GM19467 (cell line): ENCODE measurements around the gene CYB5R4.
"Not testable (repeated sequence)": the region's sequence is repeated elsewhere in the genome, so short reads cannot be mapped to it uniquely, and the experiment has no call there.

Experiments
- ATAC-seq: cut with Tn5 transposase; IDR thresholded peaks from one replicate; pipeline ENCODE4 v1.9.1; 2021; ENCODE audit warnings: mild to moderate bottlenecking, moderate library complexity; ENCODE audit not compliant: unreplicated experiment

Gene CYB5R4

DNA sequence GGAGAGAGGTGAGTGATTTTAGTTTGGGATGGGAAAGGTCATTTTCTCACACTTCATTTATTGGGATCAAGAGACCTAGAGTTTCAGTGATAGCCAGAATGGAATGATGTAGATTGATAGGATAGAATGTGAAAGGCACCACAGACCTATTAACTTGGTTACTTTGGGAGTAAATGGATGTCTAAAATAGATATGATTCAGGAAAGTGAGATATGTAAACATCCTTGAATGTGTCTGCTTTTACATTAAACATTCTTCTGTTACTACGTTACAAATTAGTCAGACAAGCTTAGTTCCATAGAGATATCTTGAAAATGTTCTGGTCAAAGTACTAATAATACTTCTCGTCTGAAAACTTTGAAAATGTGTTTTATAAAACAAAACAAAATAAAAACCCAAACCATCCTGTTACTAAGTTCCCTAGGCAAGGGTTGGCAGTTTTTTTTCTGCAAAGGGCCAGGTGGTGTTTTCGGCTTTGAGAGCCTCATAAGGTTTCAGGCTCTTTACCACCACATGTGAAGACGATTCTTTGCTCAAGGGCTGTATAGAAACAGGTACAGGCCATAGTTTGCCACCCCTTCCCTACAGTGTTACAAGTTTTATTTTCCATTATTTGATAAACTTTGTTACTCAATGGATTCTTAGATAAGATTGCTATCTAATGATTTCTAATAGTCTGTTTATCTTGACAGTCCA lies 3.4 kb downstream of the CYB5R4 start:
- no peak for ATAC-seq

DNA sequence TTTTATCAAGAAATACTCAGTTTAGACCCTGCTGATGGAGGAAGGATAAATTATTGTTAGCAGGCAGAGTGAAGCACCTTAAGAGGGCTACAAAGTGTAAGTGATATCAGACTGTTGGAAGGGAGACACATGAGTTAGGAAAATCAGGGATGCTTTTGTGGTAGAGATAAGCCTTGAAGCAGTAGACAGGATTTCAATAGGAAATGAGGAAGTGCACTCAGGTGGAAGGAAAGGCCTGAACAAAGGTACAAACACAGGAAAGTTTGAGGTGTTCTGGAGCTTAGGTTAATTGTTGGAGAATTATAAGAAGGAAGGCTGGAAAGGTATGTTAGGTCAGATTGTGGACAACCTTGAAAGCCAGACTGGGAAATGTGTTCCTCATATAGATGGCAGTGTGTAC lies 7.6 kb downstream of the CYB5R4 start:
- no peak for ATAC-seq

DNA sequence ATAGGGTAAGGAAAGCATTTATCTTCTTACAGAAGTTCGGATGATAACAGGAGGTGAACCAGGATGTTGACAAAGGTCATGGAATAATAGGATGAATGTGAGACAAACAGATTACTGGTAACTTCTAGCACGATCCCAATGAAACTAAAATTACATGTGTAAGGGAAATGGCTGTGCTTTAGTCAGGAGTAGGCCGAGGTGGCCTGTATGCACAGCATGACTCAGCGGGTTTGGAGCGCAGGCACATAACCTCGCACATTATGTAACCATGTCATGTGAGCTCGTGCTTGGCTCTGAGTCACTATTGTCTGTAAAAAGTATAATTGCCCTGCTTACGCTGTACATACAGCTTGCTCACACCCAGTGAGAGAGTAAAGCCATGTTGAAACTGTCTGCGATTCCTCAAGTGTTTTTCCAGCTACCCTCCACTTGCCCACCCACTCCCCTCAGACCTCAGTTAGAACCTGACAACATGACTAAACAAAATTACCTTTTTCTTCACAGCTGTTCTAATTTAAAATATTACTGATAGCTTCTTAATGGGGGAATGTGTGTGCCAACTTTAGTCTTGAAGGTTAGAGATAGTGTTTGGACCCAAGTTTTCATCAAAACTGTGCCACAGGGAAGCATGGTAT lies 8.2 kb downstream of the CYB5R4 start:
- no peak for ATAC-seq

DNA sequence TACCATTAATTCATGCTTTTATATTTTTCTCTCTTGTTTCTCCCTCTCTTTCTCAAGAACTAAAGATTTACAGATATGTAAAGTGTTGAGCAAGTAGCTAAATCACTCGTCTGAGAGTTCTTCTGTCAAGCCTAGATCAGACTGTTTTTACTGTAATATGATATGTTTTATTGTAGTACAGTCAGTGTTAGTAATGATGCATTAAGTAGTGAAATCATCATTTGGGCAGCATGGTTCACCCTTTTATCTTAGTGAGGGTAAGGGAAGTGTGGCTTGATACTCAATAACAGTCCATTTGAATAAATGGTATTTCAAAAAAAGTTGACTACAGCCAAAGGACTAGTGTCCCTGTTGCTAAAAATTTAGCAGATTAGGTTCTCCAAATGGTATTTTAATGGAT lies 9.2 kb downstream of the CYB5R4 start:
- ATAC-seq, result no peak

DNA sequence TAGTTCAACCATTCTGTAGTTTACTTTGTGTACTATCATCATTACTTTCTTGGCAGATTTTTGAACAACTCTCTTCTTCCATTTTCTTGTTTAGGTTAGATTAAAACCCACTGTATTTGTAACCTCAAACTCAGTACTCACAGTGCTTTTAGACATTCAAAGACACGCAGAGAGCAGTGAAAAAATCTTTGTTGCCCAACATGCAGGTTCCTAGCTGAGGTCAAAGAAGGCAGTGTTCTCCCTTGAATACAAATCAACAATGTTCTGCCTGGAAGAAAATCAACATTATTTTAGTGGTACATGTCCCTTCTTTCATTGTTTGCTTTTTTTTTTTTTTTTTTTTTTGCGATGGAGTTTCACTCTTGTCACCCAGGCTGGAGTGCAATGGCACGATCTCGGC lies 11.2 kb downstream of the CYB5R4 start:
- ATAC-seq, result no peak

DNA sequence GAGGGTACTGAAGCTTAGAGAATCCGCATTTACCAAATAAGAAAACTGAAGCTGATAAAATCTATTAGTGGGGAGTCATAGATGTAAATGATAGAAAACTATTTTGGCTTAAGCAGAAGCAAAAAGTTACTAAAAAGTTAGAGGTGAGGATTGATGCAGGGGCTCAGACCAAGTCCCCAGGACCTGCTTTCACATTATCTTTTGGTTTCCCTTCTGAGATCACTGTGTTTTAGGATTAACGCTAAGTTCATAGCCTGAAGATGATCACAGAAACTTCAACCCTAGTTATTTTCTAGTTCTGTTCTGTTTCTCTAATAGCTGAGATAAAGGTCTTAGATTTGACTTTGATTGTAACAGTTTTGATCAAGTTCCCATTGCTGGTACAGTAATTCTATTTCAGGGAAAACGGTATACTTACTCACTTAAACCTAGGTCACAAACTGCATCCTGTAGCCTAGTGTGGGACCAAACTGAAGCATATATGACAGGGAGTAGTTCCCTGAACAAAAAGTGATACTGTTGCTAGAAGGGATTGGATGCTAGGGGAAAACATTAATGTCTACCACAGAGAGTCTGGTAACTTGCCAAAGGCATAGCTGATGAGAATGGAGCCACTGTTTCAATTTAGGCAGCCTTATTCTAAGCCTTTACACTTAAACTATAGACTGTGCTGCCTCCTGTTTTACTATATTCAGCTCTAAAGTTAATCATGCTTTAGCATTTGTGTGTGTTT lies 13.1 kb downstream of the CYB5R4 start:
- no peak for ATAC-seq

DNA sequence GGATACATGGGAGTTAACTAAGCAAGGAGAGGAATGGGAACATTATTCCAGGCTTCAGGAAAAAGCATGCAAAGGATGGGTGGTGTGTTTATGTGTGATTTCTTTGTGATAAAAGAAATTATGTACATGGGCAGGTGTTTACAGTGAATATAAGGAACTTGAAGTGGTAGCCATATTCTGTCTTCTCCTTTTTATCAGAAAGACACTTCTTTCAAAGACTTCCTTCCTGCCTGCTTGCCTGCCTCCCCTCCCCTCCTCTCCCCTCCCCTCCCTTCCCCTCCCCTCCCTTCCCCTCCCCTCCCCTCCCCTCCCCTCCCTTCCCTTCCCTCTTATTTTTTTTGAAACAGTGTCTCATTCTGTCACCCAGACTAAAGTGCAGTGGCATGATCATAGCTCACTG lies 14.4 kb downstream of the CYB5R4 start:
- ATAC-seq, result no peak

DNA sequence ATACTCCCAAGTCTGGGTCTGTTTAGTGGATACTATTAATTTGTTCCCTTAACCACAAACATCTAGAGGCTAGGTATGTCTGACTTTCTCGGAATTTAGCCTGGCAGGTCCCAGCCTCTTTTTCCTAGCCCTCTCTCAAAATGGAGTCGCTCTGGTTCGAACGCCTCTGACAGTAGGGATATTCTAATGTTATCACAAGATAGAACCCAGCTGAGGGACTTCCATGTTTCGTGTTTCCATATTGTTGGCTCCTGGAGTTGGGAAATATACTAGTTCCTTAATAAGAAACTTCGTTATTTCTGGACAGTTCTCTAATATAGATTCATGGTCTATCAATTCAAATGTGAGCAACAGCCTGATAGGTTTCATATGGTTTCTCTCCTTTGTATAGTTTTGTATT lies 16.4 kb downstream of the CYB5R4 start:
- ATAC-seq, result no peak

DNA sequence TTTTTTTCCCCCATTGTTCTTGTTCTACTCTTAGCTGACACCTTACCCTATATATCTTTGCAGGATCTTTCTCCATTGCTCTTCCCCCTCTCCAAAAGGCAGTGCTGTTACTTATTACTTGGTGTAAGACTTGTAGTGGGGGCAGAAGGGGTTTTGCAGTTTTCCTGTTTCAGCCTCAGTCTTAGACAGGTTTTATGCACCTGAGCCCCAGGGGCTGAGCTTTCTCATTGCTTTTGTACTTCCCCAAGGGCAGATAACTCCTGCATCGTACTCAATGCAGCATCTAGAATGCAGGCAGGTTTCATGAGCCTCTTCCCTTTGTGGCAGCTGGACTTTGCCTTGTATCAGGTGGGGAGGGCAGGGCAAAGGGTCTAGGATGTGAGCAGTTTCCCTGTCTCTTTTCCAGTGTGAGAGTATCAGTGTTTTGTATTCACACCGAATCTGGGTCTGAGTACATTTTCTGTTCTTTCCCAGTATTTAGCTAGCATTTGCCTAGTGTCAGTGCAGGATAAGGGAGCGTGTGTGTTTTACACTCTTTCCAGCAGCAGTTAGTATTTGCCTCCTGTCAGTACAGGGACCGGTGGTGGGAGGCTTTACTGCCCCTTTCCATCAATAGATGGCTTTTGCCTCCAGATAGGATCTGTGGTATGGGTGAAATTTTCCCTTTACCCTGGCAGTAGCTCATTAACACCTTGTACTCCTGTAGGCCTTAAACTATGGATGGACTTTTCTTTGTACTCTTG lies 19.6 kb downstream of the CYB5R4 start:
- no peak for ATAC-seq

DNA sequence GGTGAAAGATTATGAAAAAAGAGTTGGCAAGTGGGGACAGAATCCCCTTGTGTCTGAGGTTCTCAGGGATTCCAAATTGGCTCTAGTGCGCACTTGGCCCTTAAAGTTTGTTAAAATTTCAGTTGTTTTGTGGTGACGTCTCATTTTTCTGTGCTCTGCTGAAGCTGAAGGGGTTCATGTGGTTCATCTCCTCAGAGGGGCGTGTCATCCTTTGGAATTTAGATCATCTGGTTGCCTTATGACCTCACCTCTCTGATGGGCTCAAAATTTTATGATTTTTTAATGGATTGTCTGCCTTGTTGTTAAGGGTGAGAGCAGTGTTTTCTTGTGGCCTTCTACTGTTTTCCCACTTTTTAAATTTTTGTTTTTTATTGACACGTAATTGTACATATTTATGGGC lies 20.3 kb downstream of the CYB5R4 start:
- ATAC-seq, result no peak

DNA sequence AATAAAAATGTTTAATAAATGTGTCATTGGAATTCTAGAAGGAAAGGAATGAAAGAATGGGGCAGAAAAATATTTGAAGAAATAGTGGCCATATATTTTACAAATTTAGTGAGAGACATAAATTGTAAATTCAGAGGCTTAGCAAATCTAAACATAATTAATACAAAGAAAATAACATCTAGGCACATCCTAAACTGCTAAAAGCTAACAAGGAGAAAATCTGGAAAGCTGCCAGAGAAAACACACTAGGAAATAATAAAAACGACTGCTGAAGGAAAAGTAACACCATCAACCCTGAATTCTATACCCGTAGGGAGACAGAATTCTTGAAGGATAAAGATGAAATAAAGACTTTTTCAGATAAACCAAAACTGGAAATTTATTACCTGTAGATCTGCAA lies 23.8 kb downstream of the CYB5R4 start:
- no peak for ATAC-seq

DNA sequence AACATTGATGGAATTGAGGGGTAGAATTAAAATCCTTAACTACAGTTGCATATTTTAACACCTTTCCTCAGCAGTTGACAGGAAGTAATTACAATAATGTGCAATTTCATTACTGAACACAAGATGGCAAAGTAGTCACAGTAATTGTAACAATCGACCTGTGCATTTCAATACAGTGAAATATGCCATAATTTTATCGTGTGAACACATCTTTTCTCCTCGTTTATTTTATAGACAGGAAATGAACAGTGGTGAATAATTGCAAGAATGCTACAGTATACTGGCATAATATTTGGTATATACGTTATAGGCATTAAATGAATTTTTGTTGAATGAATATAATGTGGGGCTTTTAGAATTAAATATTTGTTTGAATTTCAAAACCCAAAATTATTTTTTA lies 25.0 kb downstream of the CYB5R4 start:
- ATAC-seq, result peak; percentile 86

DNA sequence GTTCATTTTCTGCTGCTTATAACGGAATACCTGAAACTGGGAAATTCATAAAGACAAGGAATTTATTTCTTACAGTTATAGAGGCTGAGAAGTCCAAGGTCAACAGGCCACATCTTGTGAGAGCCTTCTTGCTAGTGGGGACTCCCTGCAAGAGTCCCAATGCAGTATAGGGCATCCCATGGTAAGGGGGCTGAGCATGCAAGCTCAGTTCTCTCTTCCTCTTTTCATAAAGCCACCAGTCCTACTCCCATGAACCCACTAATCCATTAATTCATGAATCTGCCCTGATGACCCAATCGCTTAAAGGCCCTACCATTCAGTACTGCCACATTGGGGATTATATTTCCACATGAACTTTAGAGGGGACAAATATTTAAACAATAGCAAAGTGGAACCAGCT lies 26.5 kb downstream of the CYB5R4 start:
- no peak for ATAC-seq

DNA sequence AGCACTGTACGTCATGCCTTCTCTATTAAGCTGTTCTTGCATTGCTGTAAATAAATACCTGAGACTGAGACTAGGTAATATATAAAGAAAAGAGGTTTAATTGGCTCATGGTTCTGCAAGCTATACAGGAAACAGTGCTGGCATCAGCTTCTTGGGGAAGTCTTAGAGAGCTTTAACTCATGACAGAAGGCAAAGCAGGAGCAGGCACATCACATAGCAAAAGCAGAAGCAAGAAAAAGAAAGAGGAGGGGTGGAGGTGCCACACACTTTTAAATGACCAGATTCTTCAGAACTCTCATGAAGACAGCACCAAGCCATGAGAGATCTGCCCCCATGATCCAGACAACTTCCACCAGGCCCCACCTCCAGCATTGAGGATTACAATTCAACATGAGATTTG lies 30.1 kb downstream of the CYB5R4 start:
- ATAC-seq, result no peak

DNA sequence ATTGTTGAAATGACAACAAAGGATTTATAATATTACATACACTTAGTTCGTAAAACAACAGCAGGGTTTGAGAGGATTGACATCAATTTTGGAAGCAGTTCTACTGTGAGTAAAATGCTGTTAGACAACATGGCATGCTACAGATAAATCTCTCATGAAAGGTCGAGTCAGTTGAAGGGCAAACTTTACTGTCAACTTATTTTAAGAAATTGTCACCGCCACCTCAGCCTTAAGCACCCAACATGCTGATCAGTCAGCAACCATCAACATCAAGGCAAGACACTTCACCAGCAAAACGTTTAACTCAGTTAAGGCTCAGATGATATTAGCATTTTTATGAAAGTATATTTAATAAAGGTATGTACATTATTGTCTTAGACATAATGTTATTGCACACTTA lies 31.0 kb downstream of the CYB5R4 start:
- no peak for ATAC-seq

DNA sequence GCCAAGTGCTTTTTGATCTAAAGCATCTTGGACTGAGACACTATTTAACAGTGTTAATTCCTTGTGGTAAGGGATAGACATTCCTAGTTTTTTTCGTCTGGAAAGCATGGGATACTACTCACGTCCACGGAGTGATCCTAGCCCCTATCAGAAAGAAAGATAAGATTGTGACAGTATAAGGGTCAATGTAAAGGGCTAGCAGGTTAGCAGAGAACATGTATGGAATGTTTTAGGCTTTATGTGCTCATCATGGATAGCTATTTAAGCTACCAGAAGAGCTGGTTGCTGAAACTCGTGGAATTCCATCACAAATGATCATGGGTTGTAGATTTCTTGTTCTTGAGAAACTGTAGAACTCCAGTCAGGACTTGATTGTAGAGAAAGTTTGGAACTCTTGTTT lies 32.1 kb downstream of the CYB5R4 start:
- no peak for ATAC-seq

DNA sequence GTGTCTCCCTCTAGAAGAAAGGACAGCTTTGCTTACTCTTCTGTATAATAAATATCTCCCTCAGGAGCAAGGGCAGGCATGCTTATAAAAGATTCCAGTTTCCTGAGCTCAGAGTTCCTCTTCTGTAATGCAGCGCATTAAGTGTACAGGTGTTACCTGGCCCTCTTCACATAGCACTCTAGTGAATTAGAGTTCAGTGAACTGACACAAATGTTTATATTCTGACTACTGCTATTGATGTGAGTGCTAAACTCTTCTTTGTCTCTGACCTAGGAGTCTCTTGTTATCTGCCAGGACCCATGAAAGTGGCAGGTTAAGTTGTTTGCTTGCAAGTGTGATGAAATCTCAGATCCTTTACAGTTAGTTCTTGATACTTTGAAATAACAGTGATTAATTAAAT lies 33.5 kb downstream of the CYB5R4 start:
- no peak for ATAC-seq

DNA sequence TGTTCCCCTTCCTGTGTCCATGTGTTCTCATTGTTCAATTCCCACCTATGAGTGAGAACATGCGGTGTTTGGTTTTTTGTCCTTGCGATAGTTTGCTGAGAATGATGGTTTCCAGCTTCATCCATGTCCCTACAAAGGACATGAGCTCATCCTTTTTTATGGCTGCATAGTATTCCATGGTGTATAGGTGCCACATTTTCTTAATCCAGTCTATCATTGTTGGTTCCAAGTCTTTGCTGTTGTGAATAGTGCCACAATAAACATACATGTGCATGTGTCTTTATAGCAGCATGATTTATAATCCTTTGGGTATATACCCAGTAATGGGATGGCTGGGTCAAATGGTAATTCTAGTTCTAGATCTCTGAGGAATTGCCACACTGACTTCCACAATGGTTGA lies 37.6 kb downstream of the CYB5R4 start:
- not testable (repeated sequence) for ATAC-seq

DNA sequence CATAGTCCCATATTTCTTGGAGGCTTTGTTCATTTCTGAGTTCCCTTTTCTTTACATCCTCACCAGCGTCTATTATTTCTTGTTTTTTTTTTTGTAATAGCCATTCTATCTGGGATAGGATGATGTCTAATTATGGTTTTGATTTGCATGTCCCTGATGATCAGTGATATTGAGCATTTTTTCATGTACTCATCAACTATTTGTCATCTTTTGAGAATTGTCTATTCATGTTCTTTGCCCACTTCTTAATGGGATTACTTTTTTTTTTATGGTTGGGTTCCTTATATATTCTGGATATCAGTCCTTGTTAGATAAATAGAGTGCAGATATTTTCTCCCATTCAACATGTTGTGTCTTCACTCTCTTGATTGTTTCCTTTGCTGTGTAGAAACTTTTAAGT lies 42.1 kb downstream of the CYB5R4 start:
- ATAC-seq, result no peak

DNA sequence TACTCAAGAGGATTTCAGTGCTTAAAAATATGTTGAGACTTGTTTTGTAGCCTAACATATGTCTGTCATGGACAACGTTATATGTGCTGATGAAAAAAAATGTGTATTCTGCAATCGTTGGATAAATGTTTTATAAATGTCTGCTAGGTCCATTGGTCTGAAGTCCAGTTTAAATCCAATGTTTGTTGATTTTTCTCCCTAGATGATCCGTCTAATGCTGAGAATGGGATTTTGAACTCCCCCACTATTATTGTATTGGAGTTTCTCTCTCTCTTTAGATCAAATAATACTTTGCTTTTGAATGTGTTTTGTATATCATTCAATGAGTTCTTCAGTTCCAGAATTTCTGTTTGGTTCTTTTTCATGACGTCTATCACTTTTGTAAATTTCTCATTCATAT lies 44.9 kb downstream of the CYB5R4 start:
- ATAC-seq, result no peak

DNA sequence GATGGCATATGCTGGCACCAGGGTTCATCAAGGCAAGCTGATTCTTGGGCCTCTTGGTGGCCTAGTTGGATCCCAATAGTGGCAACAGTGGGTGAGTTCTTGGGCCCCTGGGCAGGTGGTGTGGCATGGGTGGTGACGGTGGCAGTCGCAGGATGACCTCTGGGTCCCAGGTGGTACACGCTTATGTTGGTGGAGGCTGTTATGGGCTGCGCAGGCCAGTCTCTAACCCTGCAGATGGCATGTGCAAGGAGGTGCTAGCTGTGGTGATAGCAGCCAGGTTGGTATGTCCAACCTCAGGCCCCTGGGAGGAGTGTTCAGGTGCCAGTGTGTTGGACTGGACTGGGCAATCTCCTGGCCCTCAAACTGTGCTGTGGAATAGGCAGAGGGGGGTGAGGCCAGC lies 46.2 kb downstream of the CYB5R4 start:
- ATAC-seq, result no peak
